ENCODE data around the gene PDE6B.
A peak's percentile ranks its signal among the peaks of the same experiment; 100 is the strongest.

Gene PDE6B

DNA sequence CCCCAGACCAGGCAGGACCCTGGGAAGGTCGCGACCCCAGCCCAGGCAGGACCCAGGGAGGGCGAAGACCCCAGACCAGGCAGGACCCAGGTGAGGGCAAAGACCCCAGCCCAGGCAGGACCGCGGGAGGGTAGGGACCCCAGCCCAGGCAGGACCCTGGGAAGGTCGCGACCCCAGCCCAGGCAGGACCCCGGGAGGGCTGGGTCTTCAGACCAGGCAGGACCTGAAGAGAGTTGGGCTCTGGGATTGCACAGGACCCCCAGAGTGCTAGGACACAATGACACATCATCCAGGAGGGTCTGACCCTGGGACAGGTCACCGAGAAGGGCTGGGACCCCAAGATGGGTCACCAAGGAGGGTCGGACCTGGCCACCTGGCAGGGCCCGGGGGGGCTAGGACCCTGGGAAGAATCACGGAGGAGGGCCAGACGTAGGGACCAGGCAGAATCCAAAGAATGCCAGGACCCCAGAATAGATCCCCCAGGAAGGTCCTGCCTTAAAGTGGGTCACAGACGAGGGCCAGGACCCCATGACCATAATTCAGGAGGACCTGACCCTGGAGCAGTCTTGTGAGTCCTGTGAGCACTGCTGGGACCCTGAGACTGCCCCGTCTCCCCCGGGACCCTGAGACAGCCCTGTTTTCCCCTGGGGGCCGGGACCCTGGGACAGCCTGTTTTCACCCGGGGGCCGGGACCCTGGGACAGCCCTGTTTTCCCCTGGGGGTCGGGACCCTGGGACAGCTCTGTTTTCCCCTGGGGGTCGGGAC, 81.6 kb downstream of the PDE6B start:
- Histone ChIP-seq H3K27ac (ENCODE audit: low read depth, low read length) (no peak overlapping the region), H3K79me2 (ENCODE audit: insufficient read depth, low read length) (peaks cover 60% of the 10 kb centered on the region), H3K4me3 (ENCODE audit: insufficient read depth, low read length, poor library complexity, severe bottlenecking) (peak overlapping the region; percentile 29), H2AFZ (ENCODE audit: low read depth, low read length, severe bottlenecking) (no peak overlapping the region), H3K9me2 (replicated peaks; ENCODE audit: insufficient read depth, low read length) (no peaks in the 10 kb centered on the region), H3K9me3 (ENCODE audit: insufficient read depth, low read length) (no peaks in the 10 kb centered on the region), H4K20me1 (ENCODE audit: low read depth, low read length) (no peaks in the 10 kb centered on the region; the same call in 1 of the 2 replicates), H3K36me3 (ENCODE audit: low read length) (no peaks in the 10 kb centered on the region), H3K9ac (ENCODE audit: low read length) (peak overlapping the region; percentile 97), H3K4me2 (ENCODE audit: low read depth, low read length, poor library complexity, severe bottlenecking) (peak overlapping the region; percentile 71), H3K27me3 (ENCODE audit: low read length) (no peaks in the 10 kb centered on the region), H3F3A (ENCODE audit: insufficient read depth) (peaks cover 6% of the 10 kb centered on the region; the same call in 1 of the 2 replicates)
- TF ChIP-seq, protein P1, sequence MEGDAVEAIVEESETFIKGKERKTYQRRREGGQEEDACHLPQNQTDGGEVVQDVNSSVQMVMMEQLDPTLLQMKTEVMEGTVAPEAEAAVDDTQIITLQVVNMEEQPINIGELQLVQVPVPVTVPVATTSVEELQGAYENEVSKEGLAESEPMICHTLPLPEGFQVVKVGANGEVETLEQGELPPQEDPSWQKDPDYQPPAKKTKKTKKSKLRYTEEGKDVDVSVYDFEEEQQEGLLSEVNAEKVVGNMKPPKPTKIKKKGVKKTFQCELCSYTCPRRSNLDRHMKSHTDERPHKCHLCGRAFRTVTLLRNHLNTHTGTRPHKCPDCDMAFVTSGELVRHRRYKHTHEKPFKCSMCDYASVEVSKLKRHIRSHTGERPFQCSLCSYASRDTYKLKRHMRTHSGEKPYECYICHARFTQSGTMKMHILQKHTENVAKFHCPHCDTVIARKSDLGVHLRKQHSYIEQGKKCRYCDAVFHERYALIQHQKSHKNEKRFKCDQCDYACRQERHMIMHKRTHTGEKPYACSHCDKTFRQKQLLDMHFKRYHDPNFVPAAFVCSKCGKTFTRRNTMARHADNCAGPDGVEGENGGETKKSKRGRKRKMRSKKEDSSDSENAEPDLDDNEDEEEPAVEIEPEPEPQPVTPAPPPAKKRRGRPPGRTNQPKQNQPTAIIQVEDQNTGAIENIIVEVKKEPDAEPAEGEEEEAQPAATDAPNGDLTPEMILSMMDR (IDR thresholded peaks at IDR 0.05; ENCODE audit: insufficient read depth, low read length, poor library complexity, severe bottlenecking), result no peak
- no peak for TF ChIP-seq EZH2phosphoT487 (conservative IDR thresholded peaks at IDR 0.05; ENCODE audit: low read length)

DNA sequence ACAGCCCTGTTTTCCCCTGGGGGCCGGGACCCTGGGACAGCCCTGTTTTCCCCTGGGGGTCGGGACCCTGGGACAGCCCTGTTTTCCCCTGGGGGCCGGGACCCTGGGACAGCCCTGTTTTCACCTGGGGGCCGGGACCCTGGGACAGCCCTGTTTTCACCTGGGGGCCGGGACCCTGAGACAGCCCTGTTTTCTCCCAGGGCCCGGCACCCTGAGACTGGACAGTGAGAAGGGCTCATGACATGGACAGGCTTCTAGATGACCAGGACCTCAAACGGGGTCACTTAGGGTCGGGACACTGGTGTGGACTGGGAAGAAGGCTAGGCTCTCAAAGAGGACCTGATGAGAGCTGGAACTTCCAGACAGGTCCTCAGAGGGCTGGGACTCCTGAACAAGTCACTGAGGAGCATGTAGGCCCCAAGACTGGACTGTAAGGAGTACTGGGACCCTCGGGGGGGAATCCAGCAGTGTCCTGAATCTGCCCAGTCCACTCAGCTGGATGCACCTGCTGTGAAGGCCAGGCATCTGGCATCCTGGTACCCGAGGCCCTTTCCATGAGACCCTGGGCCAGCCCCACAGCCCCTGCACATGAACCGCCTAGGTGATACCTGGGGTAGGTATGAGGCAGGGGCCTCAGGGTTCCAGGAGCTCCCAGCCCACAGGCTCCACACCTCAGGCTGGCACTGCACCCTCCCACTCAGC, 82.7 kb downstream of the PDE6B start:
- Histone ChIP-seq H3K27ac (ENCODE audit: low read depth, low read length) (no peak overlapping the region), H2AFZ (ENCODE audit: low read depth, low read length, severe bottlenecking) (no peak overlapping the region), H3K79me2 (ENCODE audit: insufficient read depth, low read length) (peaks cover 71% of the 10 kb centered on the region), H3K9ac (ENCODE audit: low read length) (no peak overlapping the region), H3K36me3 (ENCODE audit: low read length) (no peaks in the 10 kb centered on the region), H4K20me1 (ENCODE audit: low read depth, low read length) (no peaks in the 10 kb centered on the region; the same call in 1 of the 2 replicates), H3K4me3 (ENCODE audit: insufficient read depth, low read length, poor library complexity, severe bottlenecking) (no peak overlapping the region), H3F3A (ENCODE audit: insufficient read depth) (peaks cover 6% of the 10 kb centered on the region; the same call in 1 of the 2 replicates), H3K9me3 (ENCODE audit: insufficient read depth, low read length) (no peaks in the 10 kb centered on the region), H3K9me2 (replicated peaks; ENCODE audit: insufficient read depth, low read length) (no peaks in the 10 kb centered on the region), H3K4me2 (ENCODE audit: low read depth, low read length, poor library complexity, severe bottlenecking) (no peak overlapping the region), H3K27me3 (ENCODE audit: low read length) (no peaks in the 10 kb centered on the region)
- TF ChIP-seq, protein P1 (IDR thresholded peaks at IDR 0.05; ENCODE audit: insufficient read depth, low read length, poor library complexity, severe bottlenecking), result no peak
- no peak for TF ChIP-seq EZH2phosphoT487 (conservative IDR thresholded peaks at IDR 0.05; ENCODE audit: low read length)

DNA sequence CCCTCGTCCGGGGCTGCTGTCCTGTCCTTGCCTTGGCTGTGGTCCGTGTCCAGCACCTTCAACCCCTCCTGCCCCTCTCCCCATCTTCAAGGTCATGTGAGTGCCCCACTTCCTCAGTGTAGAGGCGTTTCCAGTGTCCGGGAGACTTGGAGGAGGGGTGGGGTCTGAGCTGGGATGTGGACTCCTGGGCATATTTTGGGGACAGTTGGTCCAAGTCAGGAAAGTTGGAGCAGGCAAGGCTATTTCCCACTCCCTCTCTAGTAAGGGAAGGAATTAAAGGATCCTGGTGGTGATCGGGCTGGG, 83.2 kb downstream of the PDE6B start:
- H3K27ac ChIP-seq (ENCODE audit: low read depth, low read length), result no peak overlapping the region
- H3F3A ChIP-seq (ENCODE audit: insufficient read depth), result peaks cover 6% of the 10 kb centered on the region; the same call in 1 of the 2 replicates
- TF ChIP-seq, protein P1 (IDR thresholded peaks at IDR 0.05; ENCODE audit: insufficient read depth, low read length, poor library complexity, severe bottlenecking), result no peak
- TF ChIP-seq EZH2phosphoT487 (conservative IDR thresholded peaks at IDR 0.05; ENCODE audit: low read length), result no peak
- H3K36me3 ChIP-seq (ENCODE audit: low read length), result no peaks in the 10 kb centered on the region
- H3K4me3 ChIP-seq (ENCODE audit: insufficient read depth, low read length, poor library complexity, severe bottlenecking), result no peak overlapping the region
- H3K4me2 ChIP-seq (ENCODE audit: low read depth, low read length, poor library complexity, severe bottlenecking), result no peak overlapping the region
- H3K9me2 ChIP-seq (replicated peaks; ENCODE audit: insufficient read depth, low read length), result no peaks in the 10 kb centered on the region
- H3K27me3 ChIP-seq (ENCODE audit: low read length), result no peaks in the 10 kb centered on the region
- H2AFZ ChIP-seq (ENCODE audit: low read depth, low read length, severe bottlenecking), result no peak overlapping the region
- H4K20me1 ChIP-seq (ENCODE audit: low read depth, low read length), result no peaks in the 10 kb centered on the region; the same call in 1 of the 2 replicates
- H3K9ac ChIP-seq (ENCODE audit: low read length), result no peak overlapping the region
- no peaks in the 10 kb centered on the region for H3K9me3 ChIP-seq (ENCODE audit: insufficient read depth, low read length)
- peaks cover 76% of the 10 kb centered on the region for H3K79me2 ChIP-seq (ENCODE audit: insufficient read depth, low read length)
